LoVo (cell line): Measurements from ENCODE around the gene PLEKHA7.

ENCODE experiments used
- DNase-seq: peaks from one replicate; pipeline ENCODE4 v3.0.0-alpha.2; 2016; ENCODE audit warnings: low spot score

Gene PLEKHA7

GRCh38 chr11:16738193-16738946 lies 275.8 kb downstream of the PLEKHA7 start, which contains the start of gene C11orf58:
C11orf58 (plus strand) TSS chr11:16738647; CDS start chr11:16738779, 132 bp downstream.
- peak; percentile 96 for DNase-seq

DNA sequence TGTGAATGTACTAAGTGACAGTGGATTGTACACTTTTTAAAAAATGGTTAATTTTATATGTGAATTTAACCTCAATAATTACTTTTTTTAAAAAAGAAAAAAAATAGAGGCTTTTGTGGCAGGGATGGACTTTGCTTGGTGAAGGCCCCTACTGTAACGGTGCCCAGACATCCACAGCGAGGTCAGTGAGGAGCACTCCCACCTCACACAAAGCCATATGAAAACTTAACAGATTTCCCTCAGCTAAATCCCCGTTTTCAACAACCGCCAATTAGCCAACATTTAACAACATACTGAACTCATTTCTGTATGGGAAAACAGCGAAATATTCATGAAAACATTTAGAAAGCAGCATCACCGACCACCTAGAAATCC lies 276.4 kb downstream of the PLEKHA7 start:
- DNase-seq, result no peak
